Pancreas (tissue), 8 donors: ENCODE results near the gene TMEM244. TPM values are rescaled to one million over a fixed set of nuclear protein-coding genes. Genes with fewer than 3 reads are reported as not detected.

ENCODE experiments used
- polyA plus RNA-seq, 2 donors: library from polyadenylated mRNA; stranded (reverse); fragments of 200-250 nt; gene quantifications; one replicate each; pipeline ENCODE4 v1.2.3, GENCODE V29; 2013
- total RNA-seq, 6 donors: library from RNA; stranded (reverse); fragmentation: NEBNext Ultra II Directional in 4 of 6; extraction: Animal tissue kit (Norgen Biotek cat#: 25700) in 4 of 6; gene quantifications; one replicate each; pipeline versions ENCODE4 v1.2.1 to v1.2.4, GENCODE V29; 2021 to 2023
- donor health status: healthy with polysubstance abuse.
- donor health status: DM: no; HTN: no; CAD: no; lungs with moderate emphysema.
- donor health status: DM: no; HTN: no; CAD: no.
- donor health status: Bipolar disorder and iron deficiency.
- donor health status: DM: yes; HTN: yes; CAD: no.
- donor health status: DM: no; HTN: no; CAD: no.
- donor health status: DM: no; HTN: no; CAD: no.
- donor health status: DM: yes; HTN: yes; CAD: no.

TMEM244 gene
- total and polyA plus RNA-seq, 8 donors: not detected

Other genes with a start within 250 kb of the TMEM244 start
- gene ARHGAP18, start 151.1 kb downstream of the TMEM244 start, total RNA-seq: 10 to 100 TPM; 22.9 to 41.0 (median 29.6) TPM
- 10 to 100 TPM in 1 of 2 donors, 1 to 10 TPM in 1; 8.2 to 11.6 TPM for gene ARHGAP18, start 151.1 kb downstream of the TMEM244 start, polyA plus RNA-seq
- gene L3MBTL3, start 157.3 kb upstream of the TMEM244 start, total RNA-seq: 1 to 10 TPM; 1.0 to 5.3 (median 3.6) TPM
- gene L3MBTL3, start 157.3 kb upstream of the TMEM244 start, polyA plus RNA-seq: 1 to 10 TPM in 1 of 2 donors, under 1 TPM in 1; 0.95 to 3.2 TPM